HG02571 (cell line): Measurements from ENCODE around the gene DYNC2H1.
"Not testable (repeated sequence)": the region's sequence is repeated elsewhere in the genome, so short reads cannot be mapped to it uniquely, and the experiment has no call there.

Experiments
- ATAC-seq: cut with Tn5 transposase; IDR thresholded peaks from one replicate; pipeline ENCODE4 v1.9.1; 2021; ENCODE audit warnings: mild to moderate bottlenecking, moderate library complexity; ENCODE audit not compliant: unreplicated experiment

DYNC2H1 gene

DNA sequence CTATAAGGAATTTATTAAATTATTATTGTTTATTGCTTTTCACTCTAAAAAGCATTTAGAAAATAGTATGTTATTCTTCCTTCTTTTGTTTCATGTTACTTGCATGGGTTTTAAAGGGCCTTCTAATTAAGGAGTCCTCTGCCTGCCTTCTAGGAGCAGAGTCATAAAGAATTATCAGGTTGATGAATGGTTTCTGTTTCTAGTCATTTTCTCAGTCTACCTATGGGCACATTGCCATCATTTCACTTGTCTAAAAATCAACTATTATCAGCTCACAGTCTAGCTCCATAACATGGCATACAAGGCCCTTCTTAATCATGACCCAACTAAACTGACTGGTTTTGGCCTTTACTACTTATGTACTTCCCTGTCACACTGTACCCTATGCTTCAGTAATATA is 16.2 kb downstream of the DYNC2H1 start:
- no peak for ATAC-seq

GRCh38 chr11:103141986-103142385 is 32.8 kb downstream of the DYNC2H1 start:
- ATAC-seq: not testable (repeated sequence)

- no peak for ATAC-seq
These were observed 38.4 kb downstream of the DYNC2H1 start for GRCh38 chr11:103147627-103148026.

DNA sequence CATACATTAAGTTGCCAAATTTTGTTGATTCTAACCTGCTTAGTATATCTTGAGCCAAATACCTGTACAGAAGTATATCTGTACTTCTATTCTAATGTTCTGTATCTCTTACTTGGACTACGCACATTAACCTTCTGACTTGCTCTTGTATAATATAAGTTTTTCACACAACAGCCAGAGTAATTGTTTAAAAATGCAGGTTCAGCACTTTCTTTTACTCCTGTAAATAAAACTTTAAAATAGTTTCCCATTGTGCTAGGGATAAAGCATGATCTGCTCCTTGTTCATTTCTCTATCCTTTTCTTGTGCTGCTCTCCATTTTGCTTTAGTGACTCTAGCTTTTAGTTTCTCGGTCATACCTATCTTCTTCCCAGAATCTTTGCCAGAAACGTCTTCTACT is 48.3 kb downstream of the DYNC2H1 start:
- no peak for ATAC-seq

GRCh38 chr11:103164093-103164796 is 55.0 kb downstream of the DYNC2H1 start:
- no peak for ATAC-seq

GRCh38 chr11:103167166-103167565 is 57.9 kb downstream of the DYNC2H1 start:
- ATAC-seq: no peak

DNA sequence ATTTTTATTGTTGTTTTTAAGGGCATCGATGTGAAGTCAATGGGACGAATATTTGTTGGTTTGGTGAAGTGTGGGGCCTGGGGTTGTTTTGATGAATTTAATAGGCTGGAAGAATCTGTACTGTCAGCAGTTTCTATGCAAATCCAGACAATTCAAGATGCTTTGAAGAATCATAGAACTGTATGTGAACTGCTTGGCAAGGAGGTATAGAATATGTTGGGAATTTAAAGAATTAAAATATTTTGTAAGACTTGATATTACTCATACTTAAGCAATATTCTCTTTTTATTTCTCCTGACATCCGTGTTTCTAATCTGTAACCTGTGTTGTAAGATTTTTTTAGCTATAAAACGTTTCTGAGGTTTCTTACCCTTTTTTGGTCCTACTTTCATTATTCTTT is 61.6 kb downstream of the DYNC2H1 start:
- no peak for ATAC-seq

- no peak for ATAC-seq
These were observed 66.4 kb downstream of the DYNC2H1 start for GRCh38 chr11:103175461-103176129.

GRCh38 chr11:103183981-103184611 is 74.9 kb downstream of the DYNC2H1 start:
- ATAC-seq: no peak

GRCh38 chr11:103202048-103202651 is 92.9 kb downstream of the DYNC2H1 start:
- no peak for ATAC-seq

DNA sequence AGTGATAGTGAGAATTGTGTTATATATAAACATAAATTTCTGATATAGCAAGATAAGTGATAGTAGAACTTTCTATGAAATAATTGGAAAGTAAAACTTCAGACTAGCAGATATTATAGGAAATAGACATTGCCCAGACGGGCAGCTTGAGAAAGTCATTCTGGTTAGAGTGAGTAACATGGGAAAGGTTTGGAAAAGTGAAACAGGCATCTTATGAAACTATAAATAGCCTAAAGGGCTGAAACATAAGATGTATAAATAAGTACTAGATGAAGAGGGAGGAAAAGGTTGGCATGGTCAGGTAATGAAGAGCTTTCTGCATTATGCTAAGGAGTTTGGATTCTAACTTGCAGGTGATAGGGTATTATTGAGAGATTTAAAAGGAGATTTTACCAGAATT is 101.3 kb downstream of the DYNC2H1 start:
- no peak for ATAC-seq

- ATAC-seq: no peak
These were observed 106.6 kb downstream of the DYNC2H1 start for GRCh38 chr11:103215812-103216211.

GRCh38 chr11:103220133-103220532 is 110.9 kb downstream of the DYNC2H1 start:
- ATAC-seq: no peak

DNA sequence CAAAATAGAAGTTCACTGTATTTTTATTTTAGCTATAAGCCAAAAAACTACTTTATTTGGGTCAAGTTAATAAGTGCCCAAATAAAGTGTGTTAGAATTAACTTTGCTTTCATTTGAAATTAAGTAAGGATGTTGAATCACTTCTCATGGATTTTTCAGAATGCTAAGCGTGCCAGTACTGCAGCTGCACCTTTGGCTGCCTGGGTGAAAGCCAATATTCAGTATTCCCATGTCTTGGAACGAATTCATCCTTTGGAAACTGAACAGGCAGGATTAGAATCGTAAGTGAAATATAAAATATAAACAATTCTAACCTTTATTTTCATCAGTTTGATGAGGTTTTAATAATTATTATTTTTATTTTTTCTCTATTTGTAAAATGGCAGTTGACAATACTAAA is 113.6 kb downstream of the DYNC2H1 start:
- ATAC-seq: no peak

DNA sequence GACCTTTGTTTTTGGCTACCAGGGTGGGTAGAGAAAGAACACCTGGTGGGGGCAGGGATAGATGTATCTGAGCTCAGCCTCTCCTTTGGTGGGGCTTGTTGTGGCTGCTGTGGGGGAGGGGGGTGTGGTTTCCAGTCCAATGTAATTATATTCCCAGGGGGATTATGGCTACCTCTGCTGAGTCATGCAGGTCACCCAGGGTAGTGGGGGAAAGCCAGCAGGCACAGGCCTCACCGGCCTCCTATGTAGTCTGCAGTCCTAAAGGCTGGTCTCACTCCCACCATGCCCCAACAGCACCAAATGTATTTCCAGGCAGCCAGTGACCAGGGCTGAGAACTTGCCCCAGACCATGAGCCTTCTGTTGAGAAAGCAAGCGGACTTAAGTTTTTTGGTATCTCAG is 119.6 kb downstream of the DYNC2H1 start:
- ATAC-seq: no peak

DNA sequence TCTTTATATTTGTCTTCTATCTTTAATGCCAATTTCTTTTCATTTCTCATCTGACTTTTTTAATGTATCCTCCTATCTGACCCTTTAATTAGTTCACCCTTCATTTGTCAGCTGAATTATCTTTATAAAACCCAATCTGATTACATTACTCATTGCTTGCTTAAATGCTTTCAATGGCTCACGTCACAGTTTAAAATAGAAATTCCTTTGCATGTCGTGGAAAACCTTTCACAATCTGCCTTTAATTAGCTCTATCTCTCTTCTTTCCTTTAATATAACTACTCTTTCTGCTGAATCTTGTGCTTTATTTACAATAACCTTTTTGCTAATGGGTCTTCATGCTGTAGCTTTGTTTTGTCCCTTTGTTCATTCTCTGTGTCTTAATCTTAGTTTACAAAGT is 125.7 kb downstream of the DYNC2H1 start:
- no peak for ATAC-seq

- ATAC-seq: no peak
These were observed 132.3 kb downstream of the DYNC2H1 start for GRCh38 chr11:103241574-103241973.

GRCh38 chr11:103254123-103254522 is 144.9 kb downstream of the DYNC2H1 start:
- ATAC-seq: no peak

- ATAC-seq: no peak
These were observed 148.1 kb downstream of the DYNC2H1 start for GRCh38 chr11:103257360-103257759.

DNA sequence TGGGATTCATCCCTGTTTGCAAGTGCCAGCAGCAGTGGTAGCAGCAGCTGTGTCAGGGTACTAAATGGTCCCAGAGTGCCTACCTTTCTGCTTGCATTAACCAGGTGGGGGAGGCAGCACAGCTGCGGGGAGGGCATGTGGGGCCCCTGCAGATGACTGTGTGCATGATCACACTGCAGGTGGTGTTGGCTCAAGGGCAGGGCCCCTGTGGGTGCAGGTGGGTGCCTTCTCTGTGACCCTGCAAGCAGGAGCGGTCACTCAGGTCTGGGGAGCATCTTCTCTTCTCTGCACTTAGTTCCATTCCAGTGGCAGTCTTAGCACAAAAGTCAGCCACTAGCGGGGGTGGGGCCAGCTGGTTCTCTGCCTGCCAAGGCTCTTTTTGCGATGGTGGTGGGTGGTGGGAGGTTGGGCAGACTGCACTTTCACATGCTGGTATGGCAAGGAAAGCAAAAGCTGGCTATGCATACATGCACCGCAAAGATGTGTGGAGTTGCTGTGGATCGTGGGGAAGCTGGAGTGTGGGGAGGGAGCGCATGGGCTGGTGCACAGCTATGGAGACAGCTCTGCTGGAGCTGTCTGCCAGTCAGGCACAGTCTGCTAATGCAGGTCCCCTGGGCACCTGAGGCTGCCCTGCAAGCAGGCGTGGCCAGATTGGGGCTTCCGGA is 157.1 kb downstream of the DYNC2H1 start:
- ATAC-seq: no peak

DNA sequence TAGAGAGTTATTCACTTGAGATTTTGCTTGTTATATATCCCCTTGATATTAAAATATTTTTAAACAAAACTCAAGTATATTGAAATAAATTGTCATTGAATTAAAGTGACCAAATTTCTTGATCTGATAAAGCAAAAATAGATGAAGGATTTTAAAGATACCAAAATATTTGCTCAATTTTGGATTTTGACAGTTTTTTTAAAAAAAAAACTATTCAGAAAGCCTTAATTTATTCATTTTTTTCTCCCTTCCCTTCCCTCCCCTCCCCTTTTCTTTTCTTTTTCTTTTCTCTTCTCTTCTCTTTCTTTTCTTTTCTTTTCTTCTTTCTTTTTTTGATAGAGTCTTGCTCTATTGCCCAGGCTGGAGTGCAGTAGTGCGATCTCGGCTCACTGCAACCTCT is 163.7 kb downstream of the DYNC2H1 start:
- no peak for ATAC-seq
